Esophagus muscularis mucosa (tissue), 3 donors: ENCODE measurements around the gene DGCR2.

Experiments used
- CTCF ChIP-seq, 3 experiments: fragments of 200-600 bp in 2 of 3; fragments of 450-650 bp in 1 of 3; sonication (generic) in 2 of 3; IDR thresholded peaks; one replicate each; pipeline ENCODE4 v1.5.1; 2017 to 2019; ENCODE audit warnings: antibody characterized with exemption in 3 of 3, mild to moderate bottlenecking in 2 of 3, moderate library complexity in 1 of 3
- POLR2A ChIP-seq: fragments of 450-650 bp; IDR thresholded peaks from one replicate; pipeline ENCODE4 v1.6.1; 2017; ENCODE audit warnings: antibody characterized with exemption, moderate library complexity, mild to moderate bottlenecking, low read depth
- POLR2AphosphoS5 ChIP-seq, 2 donors: sonication (generic); formaldehyde crosslinking; IDR thresholded peaks; one replicate each; pipeline ENCODE4 v1.6.1; 2017; ENCODE audit warnings: antibody characterized with exemption in 2 of 2

- TF ChIP-seq POLR2A (no peak), CTCF (IDR thresholded peaks at IDR 0.05) (no peak), POLR2AphosphoS5 (IDR thresholded peaks at IDR 0.05) (no peak)
These were observed 42.2 kb upstream of the DGCR2 start for GRCh38 chr22:19164425-19164824.
